Mesendoderm (in vitro differentiated cells): ENCODE results near the gene ITPRID2. TPM values are rescaled to one million over a fixed set of nuclear protein-coding genes. Genes with fewer than 3 reads are reported as not detected.

Experiments used
- DNase-seq: peaks from one replicate; pipeline ENCODE4 v3.0.0; 2013
- H2AK5ac ChIP-seq: 2 replicates; pipeline ENCODE4 v1.6.1; 2013; ENCODE audit warnings: low read length, inconsistent platforms
- H2BK120ac ChIP-seq: 2 replicates; pipeline ENCODE4 v1.6.1; 2013; ENCODE audit warnings: low read depth, mild to moderate bottlenecking, low read length, moderate library complexity, mixed read lengths
- H2BK15ac ChIP-seq: replicated peaks from 2 replicates; pipeline ENCODE4 v1.6.1; 2013; ENCODE audit warnings: low read depth, mild to moderate bottlenecking, moderate library complexity
- H2BK5ac ChIP-seq: 2 replicates; pipeline ENCODE4 v1.6.1; 2013; ENCODE audit warnings: low read length, inconsistent platforms
- H3K18ac ChIP-seq: 2 replicates; pipeline ENCODE4 v1.6.1; 2013; ENCODE audit warnings: mild to moderate bottlenecking, low read length, mixed read lengths
- H3K23ac ChIP-seq: one replicate; pipeline ENCODE4 v1.6.1; 2013; ENCODE audit warnings: low read length
- H3K27ac ChIP-seq: 2 replicates; pipeline ENCODE4 v1.5.1; 2013; ENCODE audit warnings: low read depth, mild to moderate bottlenecking, inconsistent platforms, low read length, moderate library complexity
- H3K27me3 ChIP-seq: 2 replicates; pipeline ENCODE4 v1.6.1; 2013; ENCODE audit warnings: low read length, control low read depth, mild to moderate bottlenecking, inconsistent platforms; ENCODE audit not compliant: insufficient read depth, poor library complexity
- H3K36me3 ChIP-seq: 2 replicates; pipeline ENCODE4 v1.6.1; 2013; ENCODE audit warnings: low read length, inconsistent platforms; ENCODE audit not compliant: control insufficient read depth, insufficient read depth
- H3K4ac ChIP-seq: one replicate; pipeline ENCODE4 v1.6.1; 2013; ENCODE audit warnings: low read depth, mild to moderate bottlenecking, low read length, moderate library complexity
- H3K4me1 ChIP-seq: 2 replicates; pipeline ENCODE4 v1.6.1; 2013; ENCODE audit warnings: low read depth, low read length, inconsistent platforms; ENCODE audit not compliant: control insufficient read depth
- H3K4me2 ChIP-seq: 2 replicates; pipeline ENCODE4 v1.6.1; 2013; ENCODE audit warnings: low read length
- H3K4me3 ChIP-seq: 2 replicates; pipeline ENCODE4 v1.5.1; 2013; ENCODE audit warnings: mild to moderate bottlenecking, low read length
- H3K56ac ChIP-seq: one replicate; pipeline ENCODE4 v1.6.1; 2013; ENCODE audit warnings: low read length
- H3K79me1 ChIP-seq: 2 replicates; pipeline ENCODE4 v1.6.1; 2013; ENCODE audit warnings: low read length, inconsistent platforms
- H3K79me2 ChIP-seq: 2 replicates; pipeline ENCODE4 v1.6.1; 2013; ENCODE audit warnings: mild to moderate bottlenecking, low read length; ENCODE audit not compliant: control insufficient read depth, insufficient read depth
- H3K9ac ChIP-seq: 2 replicates; pipeline ENCODE4 v1.6.1; 2013; ENCODE audit warnings: low read length, inconsistent platforms
- H4K5ac ChIP-seq: one replicate; pipeline ENCODE4 v1.6.1; 2013; ENCODE audit warnings: low read length
- H4K8ac ChIP-seq: one replicate; pipeline ENCODE4 v1.6.1; 2013; ENCODE audit warnings: low read depth, mild to moderate bottlenecking, control low read depth, low read length, moderate library complexity
- WGBS: extraction: QIAGEN DNeasy Blood & Tissue Kit; methylation state at CpG from one replicate; pipeline ENCODE4 v1.1.7; 2013; ENCODE audit warnings: low lambda C conversion rate, missing lambda C conversion rate; ENCODE audit not compliant: insufficient coverage; ENCODE audit errors: extremely low coverage; 5-methylcytosine and 5-hydroxymethylcytosine counted together
- polyA plus RNA-seq, 2 experiments: library from polyadenylated mRNA; stranded (reverse); fragments of 200-250 nt; gene quantifications; one replicate each; pipeline ENCODE4 v1.2.3, GENCODE V29; 2013

Gene ITPRID2
- polyA plus RNA-seq (2013, experiment 1 of 2) = 7.4 TPM
- 6.5 TPM for polyA plus RNA-seq (2013, experiment 2 of 2)

- peak within 1 kb of the TSS; percentile 86 for H3K4me3 ChIP-seq
- no peaks in the 10 kb centered on the region for H3K27me3 ChIP-seq
- peaks cover 2% of the 10 kb centered on the region for H3K79me1 ChIP-seq
- peak within 1 kb of the TSS; percentile 73 for H3K4me2 ChIP-seq
- H3K36me3 ChIP-seq = no peaks in the 10 kb centered on the region
- H2BK120ac ChIP-seq = peak within 1 kb of the TSS; percentile 61
- peak within 1 kb of the TSS; percentile 96 for H3K56ac ChIP-seq
- peak within 1 kb of the TSS; percentile 88 for H3K27ac ChIP-seq
- no peak within 1 kb of the TSS for H4K5ac ChIP-seq
- peak within 1 kb of the TSS; percentile 26 for H3K4ac ChIP-seq
- H3K9ac ChIP-seq = peak within 1 kb of the TSS; percentile 85
- H3K18ac ChIP-seq = peak within 1 kb of the TSS; percentile 94
- H2AK5ac ChIP-seq = no peak within 1 kb of the TSS
- peaks cover 2% of the 10 kb centered on the region for H3K79me2 ChIP-seq
- peak within 1 kb of the TSS; percentile 21 for H2BK5ac ChIP-seq
- H3K23ac ChIP-seq = no peak within 1 kb of the TSS
- H3K4me1 ChIP-seq = no peaks in the 10 kb centered on the region
- peak; percentile 92 for DNase-seq
- 100% methylated on average over 1 of the region's 58 CpGs for WGBS
- peak within 1 kb of the TSS; percentile 81 for H4K8ac ChIP-seq
- no peak within 1 kb of the TSS for H2BK15ac ChIP-seq
Observed at GRCh38 chr2:181891258-181891965, at the start of gene ITPRID2. TSS of gene ITPRID2 (plus strand) at chr2:181891730. CDS start at chr2:181892067, 337 bp downstream.

DNA sequence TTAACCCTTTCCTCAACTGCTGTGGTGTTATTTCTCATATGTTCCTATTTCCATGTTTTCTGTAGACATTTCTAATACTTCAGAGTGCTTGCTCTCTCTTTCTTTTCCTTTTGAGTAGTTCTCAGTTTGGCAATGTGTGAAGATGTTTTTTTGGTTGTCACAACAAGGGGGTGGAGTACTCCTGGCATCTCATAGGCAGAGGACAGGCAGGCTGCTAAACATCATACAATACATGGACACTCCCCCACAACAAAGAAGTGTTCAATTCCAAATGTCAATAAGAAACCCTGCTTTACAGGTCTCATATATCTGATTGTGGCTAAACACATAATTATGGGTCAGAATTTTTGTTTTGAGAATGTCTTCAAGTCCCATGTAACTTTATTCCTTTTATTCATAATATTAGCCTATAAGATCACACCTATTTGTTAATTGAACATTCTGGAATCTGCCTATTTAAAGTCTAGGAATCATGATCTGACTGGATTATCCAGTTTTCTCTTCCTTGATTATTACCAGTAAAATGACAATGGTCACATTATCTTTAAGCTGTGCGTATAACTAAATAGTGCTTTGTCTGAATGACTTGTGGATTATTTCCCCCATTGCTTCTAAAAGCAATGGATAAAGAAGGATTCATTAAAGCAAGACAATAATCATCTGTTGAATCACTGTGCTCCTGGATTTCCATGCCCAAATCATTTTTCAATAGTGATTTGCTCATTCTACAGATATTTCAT, 46.8 kb upstream of the ITPRID2 start:
- no peaks in the 10 kb centered on the region for H3K79me2 ChIP-seq
- no peaks in the 10 kb centered on the region for H3K79me1 ChIP-seq
- H4K8ac ChIP-seq = no peak overlapping the region
- no peak overlapping the region for H3K23ac ChIP-seq
- H4K5ac ChIP-seq = no peak overlapping the region
- H3K4me3 ChIP-seq = no peak overlapping the region
- H2BK120ac ChIP-seq = no peak overlapping the region
- no peaks in the 10 kb centered on the region for H3K36me3 ChIP-seq
- H3K27ac ChIP-seq = no peak overlapping the region
- no peak overlapping the region for H2BK15ac ChIP-seq
- no peak overlapping the region for H3K18ac ChIP-seq
- no peaks in the 10 kb centered on the region for H3K4me1 ChIP-seq
- no CpG with 5 or more reads among the region's 1 CpG for WGBS
- H3K4me2 ChIP-seq = no peak overlapping the region
- no peak overlapping the region for H3K9ac ChIP-seq
- no peak overlapping the region for H2BK5ac ChIP-seq
- no peak for DNase-seq
- no peaks in the 10 kb centered on the region for H3K27me3 ChIP-seq
- H3K4ac ChIP-seq = no peak overlapping the region
- no peak overlapping the region for H3K56ac ChIP-seq
- no peak overlapping the region for H2AK5ac ChIP-seq

- no CpG with 5 or more reads among the region's 4 CpGs for WGBS
Observed at GRCh38 chr2:181846399-181847197, 44.9 kb upstream of the ITPRID2 start.

DNA sequence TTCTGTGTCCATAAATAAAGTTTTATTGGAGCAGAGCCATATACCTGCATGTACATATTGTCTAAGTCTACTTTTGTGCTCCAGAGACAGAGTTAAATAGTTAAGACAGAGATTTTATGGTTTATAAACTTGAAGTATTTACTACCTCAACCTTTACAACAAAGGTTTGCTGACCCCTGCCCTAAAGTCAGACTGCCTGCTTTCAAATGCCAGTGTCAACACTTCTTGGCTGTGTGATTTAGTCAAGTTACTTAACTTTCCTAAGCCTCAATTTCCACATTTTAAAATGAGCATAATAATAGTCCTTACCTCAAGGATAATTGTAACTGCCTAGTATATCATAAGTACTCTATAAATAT, 44.4 kb upstream of the ITPRID2 start:
- H3K18ac ChIP-seq = no peak overlapping the region
- no peak overlapping the region for H2AK5ac ChIP-seq
- H3K79me2 ChIP-seq = no peaks in the 10 kb centered on the region
- H3K27ac ChIP-seq = no peak overlapping the region
- H3K27me3 ChIP-seq = no peaks in the 10 kb centered on the region
- H3K4me1 ChIP-seq = no peaks in the 10 kb centered on the region
- no peak overlapping the region for H3K56ac ChIP-seq
- H3K23ac ChIP-seq = no peak overlapping the region
- H2BK120ac ChIP-seq = no peak overlapping the region
- H3K4me2 ChIP-seq = no peak overlapping the region
- no peak for DNase-seq
- no peak overlapping the region for H4K5ac ChIP-seq
- no peaks in the 10 kb centered on the region for H3K79me1 ChIP-seq
- no peak overlapping the region for H4K8ac ChIP-seq
- H2BK5ac ChIP-seq = no peak overlapping the region
- H2BK15ac ChIP-seq = no peak overlapping the region
- no peak overlapping the region for H3K4ac ChIP-seq
- H3K9ac ChIP-seq = no peak overlapping the region
- H3K36me3 ChIP-seq = no peaks in the 10 kb centered on the region
- H3K4me3 ChIP-seq = no peak overlapping the region

More at GRCh38 chr2:181846399-181847197, 44.9 kb upstream of the ITPRID2 start:
- no peaks in the 10 kb centered on the region for H3K36me3 ChIP-seq
- no peak overlapping the region for H2AK5ac ChIP-seq
- H3K4ac ChIP-seq = no peak overlapping the region
- H3K79me1 ChIP-seq = no peaks in the 10 kb centered on the region
- H3K4me3 ChIP-seq = no peak overlapping the region
- DNase-seq = no peak
- no peak overlapping the region for H3K4me2 ChIP-seq
- no peaks in the 10 kb centered on the region for H3K27me3 ChIP-seq
- no peak overlapping the region for H4K8ac ChIP-seq
- no peak overlapping the region for H2BK5ac ChIP-seq
- no peaks in the 10 kb centered on the region for H3K79me2 ChIP-seq
- H4K5ac ChIP-seq = no peak overlapping the region
- H2BK15ac ChIP-seq = no peak overlapping the region
- no peak overlapping the region for H3K9ac ChIP-seq
- no peak overlapping the region for H2BK120ac ChIP-seq
- H3K27ac ChIP-seq = no peak overlapping the region
- no peak overlapping the region for H3K18ac ChIP-seq
- H3K4me1 ChIP-seq = no peaks in the 10 kb centered on the region
- H3K56ac ChIP-seq = no peak overlapping the region
- no peak overlapping the region for H3K23ac ChIP-seq

DNA sequence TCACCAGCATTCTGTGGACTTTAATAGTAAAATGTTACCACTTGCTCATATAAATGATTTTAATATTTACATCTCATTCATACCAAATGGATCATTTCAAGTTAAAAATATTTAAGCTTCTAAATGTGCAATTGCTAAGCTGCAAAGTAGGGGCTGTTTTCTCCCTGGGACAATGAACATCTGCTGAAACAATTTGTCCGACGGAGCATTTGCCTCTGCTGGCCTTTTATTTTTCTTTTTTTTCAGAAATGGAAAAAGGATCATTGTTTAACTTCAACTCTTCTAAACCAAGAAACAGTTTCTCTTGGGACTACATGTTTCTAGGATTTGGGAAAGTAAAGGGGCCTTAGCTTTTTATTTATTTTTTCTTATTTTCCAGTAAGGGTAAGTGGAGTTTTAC, 43.8 kb upstream of the ITPRID2 start:
- Histone ChIP-seq H2BK120ac (no peak overlapping the region), H3K18ac (no peak overlapping the region), H2BK15ac (no peak overlapping the region), H3K36me3 (no peaks in the 10 kb centered on the region), H3K79me2 (no peaks in the 10 kb centered on the region), H3K9ac (no peak overlapping the region), H2AK5ac (no peak overlapping the region), H4K5ac (no peak overlapping the region), H3K4me2 (no peak overlapping the region), H3K4me3 (no peak overlapping the region), H4K8ac (no peak overlapping the region), H2BK5ac (no peak overlapping the region), H3K4ac (no peak overlapping the region), H3K27ac (no peak overlapping the region), H3K27me3 (no peaks in the 10 kb centered on the region), H3K56ac (no peak overlapping the region), H3K4me1 (no peaks in the 10 kb centered on the region), H3K79me1 (no peaks in the 10 kb centered on the region), H3K23ac (no peak overlapping the region)
- no peak for DNase-seq
- no CpG with 5 or more reads among the region's 2 CpGs for WGBS
